Measurements from ENCODE around the gene IL15RA.

DNA sequence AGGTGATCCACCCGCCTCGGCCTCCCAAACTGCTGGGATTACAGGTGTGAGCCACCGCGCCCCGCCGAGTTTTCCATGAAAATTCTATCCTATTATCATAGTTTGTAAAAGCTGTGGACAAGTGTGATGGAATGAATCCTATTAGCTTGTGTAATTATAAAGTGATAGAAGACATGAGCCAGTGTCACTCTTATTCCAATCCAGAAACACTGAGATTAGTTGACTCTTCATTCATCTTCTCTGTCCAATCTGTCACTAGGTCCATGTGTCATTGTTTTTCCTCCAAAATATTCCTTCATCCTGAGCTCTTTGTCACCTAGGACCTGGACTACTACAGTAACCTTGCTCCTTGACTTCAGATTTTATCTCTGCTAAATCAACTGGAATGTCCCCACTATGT, 73.8 kb downstream of the IL15RA start:
- TF ChIP-seq, protein P1, sequence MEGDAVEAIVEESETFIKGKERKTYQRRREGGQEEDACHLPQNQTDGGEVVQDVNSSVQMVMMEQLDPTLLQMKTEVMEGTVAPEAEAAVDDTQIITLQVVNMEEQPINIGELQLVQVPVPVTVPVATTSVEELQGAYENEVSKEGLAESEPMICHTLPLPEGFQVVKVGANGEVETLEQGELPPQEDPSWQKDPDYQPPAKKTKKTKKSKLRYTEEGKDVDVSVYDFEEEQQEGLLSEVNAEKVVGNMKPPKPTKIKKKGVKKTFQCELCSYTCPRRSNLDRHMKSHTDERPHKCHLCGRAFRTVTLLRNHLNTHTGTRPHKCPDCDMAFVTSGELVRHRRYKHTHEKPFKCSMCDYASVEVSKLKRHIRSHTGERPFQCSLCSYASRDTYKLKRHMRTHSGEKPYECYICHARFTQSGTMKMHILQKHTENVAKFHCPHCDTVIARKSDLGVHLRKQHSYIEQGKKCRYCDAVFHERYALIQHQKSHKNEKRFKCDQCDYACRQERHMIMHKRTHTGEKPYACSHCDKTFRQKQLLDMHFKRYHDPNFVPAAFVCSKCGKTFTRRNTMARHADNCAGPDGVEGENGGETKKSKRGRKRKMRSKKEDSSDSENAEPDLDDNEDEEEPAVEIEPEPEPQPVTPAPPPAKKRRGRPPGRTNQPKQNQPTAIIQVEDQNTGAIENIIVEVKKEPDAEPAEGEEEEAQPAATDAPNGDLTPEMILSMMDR (IDR thresholded peaks at IDR 0.05): no peak
- no peak for TF ChIP-seq POLR2A (IDR thresholded peaks at IDR 0.05)

All from adrenal gland (tissue), 5 donors.